ENCODE results near the gene GUF1.

Gene GUF1

DNA sequence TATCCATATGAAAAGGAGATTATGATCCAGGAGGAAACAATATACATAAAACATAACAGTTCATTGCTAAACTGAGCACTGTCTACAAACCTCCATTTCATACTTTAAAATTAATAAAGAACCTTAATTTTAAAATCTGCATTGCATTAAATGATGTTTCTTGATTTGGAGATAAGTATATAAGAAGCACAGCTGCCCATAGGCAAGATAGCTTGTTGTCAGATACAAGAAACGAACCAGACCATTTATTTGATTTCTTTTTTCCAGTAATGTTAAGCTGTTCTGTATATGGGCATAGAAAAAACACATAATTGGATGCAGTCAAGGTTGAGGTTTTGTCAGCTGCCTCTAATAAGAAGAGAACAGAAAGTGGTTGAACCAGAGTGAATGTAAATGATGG, 6.4 kb downstream of the GUF1 start:
- POLR2A ChIA-PET: no interaction called here
- no peak overlapping the region for H3K4me3 ChIP-seq (ENCODE audit: low read depth, low read length)
- no peak for DNase-seq (ENCODE audit: low read depth, low spot score)
- CTCF ChIA-PET: no interaction called here
- TF ChIP-seq, protein P1, sequence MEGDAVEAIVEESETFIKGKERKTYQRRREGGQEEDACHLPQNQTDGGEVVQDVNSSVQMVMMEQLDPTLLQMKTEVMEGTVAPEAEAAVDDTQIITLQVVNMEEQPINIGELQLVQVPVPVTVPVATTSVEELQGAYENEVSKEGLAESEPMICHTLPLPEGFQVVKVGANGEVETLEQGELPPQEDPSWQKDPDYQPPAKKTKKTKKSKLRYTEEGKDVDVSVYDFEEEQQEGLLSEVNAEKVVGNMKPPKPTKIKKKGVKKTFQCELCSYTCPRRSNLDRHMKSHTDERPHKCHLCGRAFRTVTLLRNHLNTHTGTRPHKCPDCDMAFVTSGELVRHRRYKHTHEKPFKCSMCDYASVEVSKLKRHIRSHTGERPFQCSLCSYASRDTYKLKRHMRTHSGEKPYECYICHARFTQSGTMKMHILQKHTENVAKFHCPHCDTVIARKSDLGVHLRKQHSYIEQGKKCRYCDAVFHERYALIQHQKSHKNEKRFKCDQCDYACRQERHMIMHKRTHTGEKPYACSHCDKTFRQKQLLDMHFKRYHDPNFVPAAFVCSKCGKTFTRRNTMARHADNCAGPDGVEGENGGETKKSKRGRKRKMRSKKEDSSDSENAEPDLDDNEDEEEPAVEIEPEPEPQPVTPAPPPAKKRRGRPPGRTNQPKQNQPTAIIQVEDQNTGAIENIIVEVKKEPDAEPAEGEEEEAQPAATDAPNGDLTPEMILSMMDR (IDR thresholded peaks at IDR 0.05; ENCODE audit: insufficient read depth, low read length, missing control alignments): no peak

DNA sequence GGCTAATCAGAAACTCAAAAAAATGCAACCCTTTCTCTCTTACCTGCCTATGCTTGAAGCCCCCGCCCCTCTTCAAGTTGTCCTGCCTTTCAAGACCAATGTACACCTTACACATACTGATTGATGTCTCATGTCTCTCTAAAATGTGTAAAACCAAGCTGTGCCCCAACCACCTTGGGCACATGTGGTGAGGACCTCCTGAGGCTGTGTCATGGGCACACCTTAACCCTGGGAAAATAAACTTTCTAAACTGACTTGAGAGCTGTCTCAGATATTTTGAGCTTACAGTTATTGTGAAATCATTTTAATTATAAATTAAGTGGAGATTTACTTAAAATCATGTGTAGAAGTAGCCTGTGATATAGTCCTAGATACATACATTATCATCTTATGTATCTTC, 22.2 kb downstream of the GUF1 start:
- TF ChIP-seq, protein P1 (IDR thresholded peaks at IDR 0.05; ENCODE audit: insufficient read depth, low read length, missing control alignments): no peak
- ChIA-PET CTCF (interaction anchor here (1.0 kb wide), 1 partner anchor 18 kb away, joined by 5 read pairs; no protein-coding TSS in a partner anchor), POLR2A (interaction anchor here (1.2 kb wide), 1 partner anchor 22 kb away, joined by 4 read pairs; the partner anchor contains the start of gene GUF1)

DNA sequence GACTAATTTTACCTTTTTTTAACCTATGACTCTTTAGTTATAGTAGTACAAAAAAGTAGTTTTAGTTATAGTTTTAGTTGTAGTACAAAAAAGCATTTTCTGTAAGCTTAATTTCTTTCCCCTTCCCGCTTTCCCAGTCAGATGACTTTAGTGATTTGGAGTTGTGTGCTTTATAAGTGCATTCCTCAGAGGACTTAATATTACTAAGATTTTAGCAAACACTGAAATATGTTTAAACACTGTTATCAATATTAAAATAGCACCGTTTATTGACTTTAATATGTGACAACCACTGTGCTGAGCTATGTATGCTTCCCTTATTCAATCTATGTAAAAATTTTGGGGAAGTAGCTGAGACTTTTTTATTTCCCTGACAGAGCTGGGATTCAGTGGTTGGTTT, 22.8 kb downstream of the GUF1 start:
- no peak for DNase-seq (ENCODE audit: low read depth, low spot score)
- POLR2A ChIA-PET: interaction anchor here (1.2 kb wide), 1 partner anchor 23 kb away, joined by 4 read pairs; the partner anchor contains the start of gene GUF1
- CTCF ChIA-PET: interaction anchor here (1.0 kb wide), 1 partner anchor 19 kb away, joined by 5 read pairs; no protein-coding TSS in a partner anchor
- TF ChIP-seq, protein P1 (IDR thresholded peaks at IDR 0.05; ENCODE audit: insufficient read depth, low read length, missing control alignments): no peak
- H3K4me3 ChIP-seq (ENCODE audit: low read depth, low read length): no peak overlapping the region

More for the DNA sequence above, 22.2 kb downstream of the GUF1 start:
- DNase-seq (ENCODE audit: low read depth, low spot score): no peak
- no peak overlapping the region for H3K4me3 ChIP-seq (ENCODE audit: low read depth, low read length)

DNA sequence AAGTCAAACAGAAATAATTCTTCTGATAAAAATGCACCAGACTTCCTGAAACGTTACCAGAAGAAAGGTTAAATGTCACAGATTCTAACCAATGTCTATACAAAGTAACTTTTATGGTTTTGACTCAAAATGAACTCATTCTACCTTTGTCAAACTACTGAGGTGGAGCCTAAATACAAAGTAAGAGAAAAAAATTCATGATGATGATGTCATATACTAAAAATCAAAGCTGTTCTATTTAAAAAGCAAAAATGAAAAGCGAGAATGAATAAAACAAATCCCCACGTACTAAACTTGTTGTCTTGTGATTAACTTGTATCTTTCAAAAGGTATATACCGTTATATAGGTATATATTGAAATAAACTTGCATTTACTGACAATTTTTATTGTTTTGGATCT, 26.5 kb downstream of the GUF1 start:
- POLR2A ChIA-PET: interaction anchor here (0.8 kb wide), 1 partner anchor 25 kb away, joined by 3 read pairs; no protein-coding TSS in a partner anchor

DNA sequence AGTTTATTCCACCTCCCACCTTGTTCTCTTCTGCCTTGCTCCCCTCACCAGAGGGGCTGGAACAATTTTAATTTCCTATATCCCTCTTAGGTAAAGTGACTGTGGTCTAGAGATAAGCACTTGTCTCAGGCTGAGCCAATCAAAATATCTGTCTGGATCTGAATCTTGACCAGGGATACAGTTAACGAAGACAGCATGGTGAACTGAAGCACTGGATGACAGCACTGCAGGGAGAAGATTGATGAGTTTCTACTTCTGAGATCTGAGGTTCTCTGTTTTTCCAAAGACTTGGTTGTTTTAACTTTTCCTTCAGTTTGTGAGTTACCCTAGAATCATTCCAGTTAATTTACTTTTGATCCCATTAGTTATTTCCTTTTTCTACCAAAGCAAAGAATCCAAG, 34.9 kb downstream of the GUF1 start:
- no peak for DNase-seq (ENCODE audit: low read depth, low spot score)
- CTCF ChIA-PET: no interaction called here
- POLR2A ChIA-PET: no interaction called here
- TF ChIP-seq, protein P1 (IDR thresholded peaks at IDR 0.05; ENCODE audit: insufficient read depth, low read length, missing control alignments): no peak
- no peak overlapping the region for H3K4me3 ChIP-seq (ENCODE audit: low read depth, low read length)

More for the DNA sequence above, 26.5 kb downstream of the GUF1 start:
- TF ChIP-seq, protein P1 (IDR thresholded peaks at IDR 0.05; ENCODE audit: insufficient read depth, low read length, missing control alignments): no peak
- CTCF ChIA-PET: no interaction called here
- no peak overlapping the region for H3K4me3 ChIP-seq (ENCODE audit: low read depth, low read length)
- no peak for DNase-seq (ENCODE audit: low read depth, low spot score)

DNA sequence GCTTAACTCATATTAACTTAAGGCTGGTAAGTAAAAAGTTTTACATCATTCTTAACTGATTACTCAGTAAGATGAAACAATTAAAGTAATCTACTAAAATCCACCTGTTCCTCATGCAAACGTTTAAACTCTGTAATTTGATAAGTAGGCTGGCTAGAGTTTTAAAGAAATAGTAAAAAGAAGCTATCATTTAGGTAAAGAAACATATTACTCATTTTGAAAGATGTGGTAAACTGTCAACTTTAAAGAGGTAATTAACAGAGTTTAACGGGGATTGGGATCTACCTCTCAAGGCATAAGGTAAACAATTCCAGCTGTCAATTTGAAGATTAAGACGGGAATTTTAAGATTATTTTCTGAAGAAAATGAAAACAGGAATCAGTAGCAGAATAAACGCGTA, 38.4 kb downstream of the GUF1 start:
- no peak for DNase-seq (ENCODE audit: low read depth, low spot score)
- ChIA-PET CTCF (interaction anchor here (1.5 kb wide), 1 partner anchor 9 kb away, joined by 6 read pairs; no protein-coding TSS in a partner anchor), POLR2A (no interaction called here)
- no peak overlapping the region for H3K4me3 ChIP-seq (ENCODE audit: low read depth, low read length)
- TF ChIP-seq, protein P1 (IDR thresholded peaks at IDR 0.05; ENCODE audit: insufficient read depth, low read length, missing control alignments): no peak
